ENCODE data around the gene SNAP25.

The SNAP25 gene

DNA sequence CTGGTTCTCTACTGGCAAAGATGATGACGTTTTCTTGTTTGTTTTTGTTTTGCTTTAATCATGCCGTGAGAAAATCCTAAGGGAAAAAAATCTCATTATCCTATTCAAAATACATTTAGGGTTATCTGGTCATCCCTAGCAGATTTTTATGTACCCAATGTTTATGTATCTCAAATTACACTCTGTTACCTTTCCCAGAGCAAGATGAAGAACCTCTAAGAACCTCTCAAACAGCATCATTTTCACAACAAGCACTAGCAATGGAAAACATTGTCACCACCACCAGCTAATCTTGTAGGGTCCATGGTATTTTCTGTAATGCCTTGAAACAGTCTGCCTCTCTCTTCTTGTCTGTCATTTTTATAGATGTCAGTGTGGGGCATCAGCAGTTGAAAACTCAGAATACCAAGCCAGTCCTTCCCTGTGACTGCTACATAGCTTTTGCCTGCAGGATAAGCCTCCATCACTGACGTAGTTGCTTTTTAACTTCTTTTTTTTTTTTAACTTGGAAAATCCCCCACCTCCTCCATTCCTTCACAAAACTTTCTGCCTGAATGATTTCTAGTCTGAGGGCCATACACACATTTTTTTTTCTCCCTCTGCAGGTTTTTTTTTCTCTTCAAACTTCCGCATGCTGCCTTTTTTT is 2.4 kb upstream of the SNAP25 start:
- DNase-seq (ENCODE audit: low spot score), result no peak

- DNase-seq (ENCODE audit: low spot score), result no peak
Observed at GRCh38 chr20:10217721-10218410, 764 bp upstream of the SNAP25 start.

- peak; percentile 48 for DNase-seq (ENCODE audit: low spot score)
Observed at GRCh38 chr20:10219452-10219791, 792 bp downstream of the SNAP25 start.

DNA sequence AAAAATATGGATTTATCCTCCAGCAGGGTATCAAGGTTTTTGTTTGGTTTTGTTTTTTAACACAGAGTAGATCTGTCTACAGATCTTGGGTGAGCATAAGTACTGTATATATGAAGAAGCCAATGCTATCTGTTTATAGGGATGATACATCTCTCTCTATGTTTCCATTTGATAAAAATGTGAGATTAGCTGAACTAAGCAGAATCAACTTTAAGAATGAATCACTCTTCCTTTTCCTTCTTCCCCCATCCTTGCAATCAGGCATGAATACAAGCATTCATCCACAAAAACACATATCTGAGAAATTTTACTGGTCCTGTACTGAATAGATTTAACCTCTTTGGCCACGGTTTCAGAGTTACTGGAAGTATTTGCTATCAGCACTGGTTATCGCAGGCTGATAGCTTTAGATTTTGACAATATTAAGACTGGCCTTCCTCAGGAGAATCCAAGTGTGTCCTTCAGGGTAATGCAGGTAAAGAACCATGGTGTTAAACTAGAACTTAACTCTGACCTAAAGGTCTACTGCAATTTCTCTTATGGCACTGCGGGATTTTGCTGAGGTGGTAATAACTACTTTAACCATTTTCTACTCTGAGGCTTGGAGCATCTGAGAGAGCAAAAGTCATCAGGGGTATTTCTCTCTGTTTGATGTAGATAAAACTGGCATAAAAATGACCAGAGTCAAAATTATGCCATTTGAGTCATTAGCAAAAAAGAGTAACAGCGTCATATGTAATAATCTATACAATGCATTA is 1.5 kb downstream of the SNAP25 start:
- DNase-seq (ENCODE audit: low spot score), result no peak

DNA sequence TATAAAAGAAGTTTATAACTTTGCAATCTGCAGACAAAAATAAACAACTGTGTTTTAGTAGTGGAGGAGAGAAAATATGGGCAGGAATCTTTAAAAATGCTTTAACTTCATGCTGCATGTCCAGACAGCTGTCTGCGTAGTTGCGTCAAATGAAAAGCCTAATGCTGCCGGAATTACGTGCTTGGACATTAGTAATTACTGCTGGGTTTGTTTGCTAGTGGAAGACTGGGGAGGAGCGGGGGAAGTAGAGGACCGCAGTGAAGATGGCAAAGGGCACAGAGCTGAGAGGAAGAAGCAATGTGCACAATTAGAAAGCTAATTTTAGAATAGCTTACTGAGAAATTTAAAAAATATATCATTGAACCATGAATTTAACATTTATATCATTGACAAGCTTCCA is 2.4 kb downstream of the SNAP25 start:
- DNase-seq (ENCODE audit: low spot score), result no peak

- DNase-seq (ENCODE audit: low spot score), result peak; percentile 38
Observed at GRCh38 chr20:10225439-10226060, 6.9 kb downstream of the SNAP25 start.

- no peak for DNase-seq (ENCODE audit: low spot score)
Observed at GRCh38 chr20:10228330-10228729, 9.7 kb downstream of the SNAP25 start.

DNA sequence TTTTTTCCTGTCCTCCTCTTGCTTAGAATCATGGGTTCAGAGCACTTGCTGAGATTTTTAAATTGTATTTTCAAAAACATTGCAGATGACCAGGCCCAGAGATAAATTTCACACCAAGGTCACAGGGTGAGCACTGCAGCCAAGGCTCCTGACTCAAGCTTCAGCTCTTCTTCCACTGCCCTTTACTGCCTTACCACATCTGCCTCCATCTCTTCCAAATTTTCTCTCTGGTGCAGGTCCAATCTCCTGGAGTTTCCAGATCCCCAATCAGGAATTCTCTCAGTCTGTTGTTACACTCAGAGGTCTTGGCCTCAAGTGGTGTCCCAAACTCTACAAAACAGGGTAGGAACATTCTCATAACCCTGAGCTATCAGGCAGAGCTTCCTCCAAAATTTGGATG is 12.7 kb downstream of the SNAP25 start:
- DNase-seq (ENCODE audit: low spot score), result no peak

DNA sequence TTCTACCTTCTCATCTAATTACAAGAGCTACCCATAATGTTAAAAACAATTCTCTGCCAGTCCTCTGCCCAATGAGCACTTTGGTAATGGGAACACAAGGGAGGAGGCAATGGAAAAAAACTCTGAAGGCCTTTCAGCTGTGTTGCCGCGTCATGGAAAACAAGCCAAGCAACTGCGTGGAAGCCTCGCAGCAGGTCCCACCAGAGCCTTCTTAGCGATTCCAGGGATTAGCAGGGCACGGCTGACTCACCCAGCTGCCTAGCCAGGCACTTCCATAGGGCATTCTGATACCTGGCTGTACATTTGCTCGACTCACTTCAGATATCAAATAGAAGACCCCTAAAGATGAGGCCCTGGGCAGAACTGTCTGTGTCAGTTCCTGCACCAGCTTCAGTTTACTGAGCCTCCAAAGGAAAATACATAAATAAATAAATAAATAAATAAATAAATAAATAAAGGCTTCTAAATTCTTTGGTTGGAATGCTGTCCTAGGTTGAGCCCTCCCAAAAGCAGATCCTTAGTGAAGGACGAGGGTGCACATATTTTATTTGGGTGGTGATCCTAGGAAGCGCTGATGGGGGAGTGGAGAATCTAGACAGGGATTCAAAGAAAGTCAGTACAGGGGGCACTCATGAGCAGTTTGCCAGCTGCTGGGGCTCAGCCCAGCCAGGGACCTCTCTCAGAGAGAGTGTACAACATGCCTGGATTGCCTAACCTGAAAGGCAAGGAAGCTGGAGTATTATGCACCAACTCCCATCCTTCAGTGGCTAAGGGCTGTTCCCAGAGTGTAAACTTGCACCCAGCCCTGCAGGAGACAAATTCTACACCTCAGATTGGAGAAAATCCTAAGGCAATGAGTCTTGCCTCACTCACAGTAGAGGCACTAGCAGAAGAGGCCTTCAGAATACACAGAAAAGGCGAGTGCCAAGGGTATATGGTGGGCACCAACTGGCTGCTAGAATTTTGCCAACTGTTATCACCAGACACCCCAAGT is 18.2 kb downstream of the SNAP25 start:
- no peak for DNase-seq (ENCODE audit: low spot score)

DNA sequence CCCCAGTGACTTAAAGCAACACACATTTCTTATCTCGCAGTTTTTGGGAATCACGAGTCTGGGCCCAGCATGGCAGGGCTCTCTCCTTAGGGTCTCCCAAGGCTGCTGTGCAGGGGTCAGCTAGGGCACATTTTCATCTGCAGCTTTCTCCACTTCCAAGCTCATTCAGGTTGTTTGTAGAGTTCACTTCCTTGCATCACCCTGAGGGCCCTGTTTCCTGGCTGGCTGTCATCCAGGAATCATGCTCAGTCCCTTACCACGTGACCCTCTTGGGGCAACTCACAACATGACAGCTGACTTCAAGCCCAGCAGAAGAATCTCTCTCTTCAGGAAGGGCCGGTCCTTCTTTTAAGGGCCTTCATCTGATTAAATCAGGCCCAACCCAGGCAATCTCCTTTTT is 21.3 kb downstream of the SNAP25 start:
- DNase-seq (ENCODE audit: low spot score), result no peak

DNA sequence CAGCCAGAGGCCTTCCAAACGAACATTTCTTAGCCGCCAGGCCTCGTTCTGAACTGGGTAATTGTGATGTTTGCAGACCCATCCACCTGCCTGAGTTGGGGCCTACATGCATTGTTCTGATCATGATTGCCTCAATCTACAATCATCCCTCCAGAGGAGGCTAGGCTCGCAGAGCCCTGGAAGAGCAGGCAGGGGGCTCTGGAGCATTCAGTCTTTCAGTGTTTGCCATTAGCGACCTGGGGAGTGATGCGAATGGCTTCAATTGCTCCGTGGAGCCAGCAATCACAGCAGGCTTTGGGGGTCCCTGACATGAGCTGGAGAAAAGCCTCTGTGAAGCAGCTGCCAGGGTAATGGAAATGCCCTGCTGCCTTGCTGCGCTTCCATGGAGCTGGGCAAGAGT is 22.0 kb downstream of the SNAP25 start:
- DNase-seq (ENCODE audit: low spot score), result no peak

GRCh38 chr20:10242166-10242565 is 23.5 kb downstream of the SNAP25 start:
- DNase-seq (ENCODE audit: low spot score), result no peak

- no peak for DNase-seq (ENCODE audit: low spot score)
Observed at GRCh38 chr20:10247440-10247839, 28.8 kb downstream of the SNAP25 start.

- no peak for DNase-seq (ENCODE audit: low spot score)
Observed at GRCh38 chr20:10249048-10249770, 30.6 kb downstream of the SNAP25 start.

- DNase-seq (ENCODE audit: low spot score), result peak; percentile 47
Observed at GRCh38 chr20:10249822-10250221, 31.2 kb downstream of the SNAP25 start.

GRCh38 chr20:10250902-10251301 is 32.3 kb downstream of the SNAP25 start:
- peak; percentile 7 for DNase-seq (ENCODE audit: low spot score)

GRCh38 chr20:10253780-10254179 is 35.1 kb downstream of the SNAP25 start:
- no peak for DNase-seq (ENCODE audit: low spot score)

GRCh38 chr20:10255846-10256245 is 37.2 kb downstream of the SNAP25 start:
- DNase-seq (ENCODE audit: low spot score), result no peak

GRCh38 chr20:10259166-10259565 is 40.5 kb downstream of the SNAP25 start:
- DNase-seq (ENCODE audit: low spot score), result no peak

DNA sequence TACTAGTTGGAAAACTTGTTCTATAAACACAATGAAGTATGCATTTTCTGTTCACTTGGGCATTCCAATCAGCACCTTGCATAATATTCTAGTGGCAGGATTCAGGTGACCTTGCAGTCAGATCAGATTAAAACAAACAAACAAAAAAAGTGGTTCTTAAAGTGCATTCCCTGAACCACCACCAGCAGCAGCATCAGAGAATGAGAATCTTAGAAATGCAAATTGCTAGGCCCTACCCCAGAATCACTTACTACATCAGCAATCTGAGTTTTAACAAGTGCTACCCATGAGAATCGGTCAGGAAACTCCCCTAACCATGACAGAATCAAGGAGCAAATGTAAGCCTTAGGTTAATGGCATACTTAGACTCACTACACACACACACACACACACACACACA is 41.7 kb downstream of the SNAP25 start:
- DNase-seq (ENCODE audit: low spot score), result no peak

- DNase-seq (ENCODE audit: low spot score), result no peak
Observed at GRCh38 chr20:10261702-10262101, 43.1 kb downstream of the SNAP25 start.

All from SW480 (cell line).